ENCODE measurements around the gene RPL37A.
A peak's percentile ranks its signal among the peaks of the same experiment; 100 is the strongest.
"Not testable (repeated sequence)": the region's sequence is repeated elsewhere in the genome, so short reads cannot be mapped to it uniquely, and the experiment has no call there.

RPL37A gene

DNA sequence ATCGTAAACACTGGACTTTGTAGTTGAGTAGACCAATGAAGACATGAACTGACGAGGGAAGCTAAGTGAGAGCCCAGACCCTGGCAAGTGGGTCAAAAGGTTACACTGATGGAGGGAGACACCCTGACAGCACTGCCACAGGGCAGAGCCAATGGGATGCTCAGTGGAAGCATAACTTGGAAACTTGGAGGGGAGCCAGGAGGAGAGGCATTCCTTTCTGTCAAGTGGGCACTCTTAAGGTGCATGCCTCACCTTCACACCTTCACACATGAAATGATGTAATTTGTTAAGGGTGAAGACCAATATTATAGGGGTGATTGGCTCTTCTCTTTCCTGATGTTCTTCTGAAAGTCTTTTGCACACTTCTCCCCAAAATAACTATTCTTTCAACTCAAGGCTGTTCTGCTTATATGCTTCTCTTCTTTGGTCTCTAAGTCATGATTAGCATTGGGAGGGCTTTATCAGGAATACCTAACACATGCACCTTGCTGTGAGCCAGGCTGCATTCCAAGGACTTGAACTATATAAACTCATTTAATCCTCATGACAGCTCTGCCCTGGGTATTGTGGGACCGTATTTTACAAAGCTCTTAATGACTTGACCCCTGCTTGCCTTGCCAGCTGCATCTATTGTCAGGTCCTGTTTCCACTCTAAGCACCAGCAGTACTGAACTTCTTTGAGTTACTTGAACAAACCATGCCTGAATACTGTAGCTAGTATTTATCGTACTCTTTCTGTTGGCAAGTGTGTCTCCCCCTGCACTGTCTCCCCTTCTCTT, 19.0 kb downstream of the RPL37A start:
- no peak for DNase-seq (ENCODE audit: low spot score)

GRCh38 chr2:216518566-216519119, 20.0 kb downstream of the RPL37A start:
- not testable (repeated sequence) for DNase-seq (ENCODE audit: low spot score)

GRCh38 chr2:216519154-216519762, 20.6 kb downstream of the RPL37A start:
- DNase-seq (ENCODE audit: low spot score) = peak; percentile 76

- DNase-seq (ENCODE audit: low spot score) = no peak
Observed at GRCh38 chr2:216520112-216520511, 21.5 kb downstream of the RPL37A start.

DNA sequence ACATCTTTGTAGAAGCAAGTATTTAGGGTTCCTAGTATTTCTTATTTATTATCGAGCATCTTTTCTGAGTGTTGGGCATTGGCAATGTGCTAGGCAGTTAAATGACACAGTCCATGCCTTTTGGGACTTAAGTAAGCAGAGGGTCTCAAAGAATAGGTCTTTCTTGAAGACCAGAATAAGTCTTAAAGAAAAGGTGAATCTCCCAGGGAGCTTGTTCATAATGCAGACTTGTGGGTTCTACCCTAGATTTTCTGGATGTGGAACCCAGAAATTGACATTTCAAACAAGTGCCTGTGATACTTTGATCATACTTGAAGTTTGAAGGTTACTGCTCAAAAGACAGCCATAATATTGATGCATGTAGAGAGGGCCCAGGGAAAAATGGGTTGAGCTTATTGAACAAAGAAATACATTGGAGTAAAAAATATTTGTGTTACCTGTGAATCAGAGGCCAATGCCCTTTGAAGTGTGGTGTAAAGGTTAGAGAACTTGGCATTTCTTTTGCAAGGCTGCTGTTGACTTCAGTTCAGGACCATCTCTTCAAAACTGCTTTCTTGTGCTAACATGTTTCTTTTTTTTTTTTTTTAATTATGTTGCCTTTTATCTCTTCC, 24.4 kb downstream of the RPL37A start:
- no peak for DNase-seq (ENCODE audit: low spot score)

GRCh38 chr2:216525972-216526371, 27.3 kb downstream of the RPL37A start:
- no peak for DNase-seq (ENCODE audit: low spot score)

DNA sequence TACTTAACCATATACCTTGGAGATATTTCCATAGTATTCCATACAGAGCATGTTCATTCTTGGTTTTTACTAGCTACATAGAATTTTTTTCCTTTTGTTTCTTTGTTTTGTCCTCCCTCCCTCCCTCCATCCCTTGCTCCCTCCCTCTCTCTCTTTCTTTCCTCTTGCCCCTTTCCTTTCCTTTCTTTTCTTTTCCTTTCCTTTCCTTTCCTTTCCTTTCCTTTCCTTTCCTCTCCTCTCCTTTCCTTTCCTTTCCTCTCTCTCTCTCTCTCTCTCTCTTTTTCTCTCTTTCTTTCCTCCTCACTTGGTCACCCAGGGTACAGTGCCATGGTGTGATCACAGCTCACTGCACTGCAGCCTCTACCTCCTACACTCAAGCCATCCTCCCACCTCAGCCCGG, 28.3 kb downstream of the RPL37A start:
- DNase-seq (ENCODE audit: low spot score) = no peak

GRCh38 chr2:216527600-216527999, 29.0 kb downstream of the RPL37A start:
- DNase-seq (ENCODE audit: low spot score) = no peak

DNA sequence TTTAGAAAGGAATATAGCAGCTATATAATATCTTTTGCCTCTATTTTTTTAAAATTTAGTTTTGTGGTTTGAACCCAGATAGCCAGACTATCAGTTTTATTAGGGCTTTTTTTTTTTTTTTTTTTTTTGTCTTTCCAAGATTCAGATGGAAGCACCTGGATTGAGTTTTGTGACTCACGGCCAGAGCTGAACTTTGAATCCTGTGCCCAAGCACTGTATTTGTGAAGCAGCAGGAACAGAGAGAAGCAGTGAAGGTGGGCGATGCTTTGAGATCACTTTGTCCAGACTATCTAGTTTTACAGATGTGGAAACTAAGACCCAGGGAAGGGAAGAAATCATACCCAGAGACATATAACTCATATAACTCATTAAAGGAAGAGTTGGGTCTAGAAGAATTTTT, 33.9 kb downstream of the RPL37A start:
- DNase-seq (ENCODE audit: low spot score) = no peak

DNA sequence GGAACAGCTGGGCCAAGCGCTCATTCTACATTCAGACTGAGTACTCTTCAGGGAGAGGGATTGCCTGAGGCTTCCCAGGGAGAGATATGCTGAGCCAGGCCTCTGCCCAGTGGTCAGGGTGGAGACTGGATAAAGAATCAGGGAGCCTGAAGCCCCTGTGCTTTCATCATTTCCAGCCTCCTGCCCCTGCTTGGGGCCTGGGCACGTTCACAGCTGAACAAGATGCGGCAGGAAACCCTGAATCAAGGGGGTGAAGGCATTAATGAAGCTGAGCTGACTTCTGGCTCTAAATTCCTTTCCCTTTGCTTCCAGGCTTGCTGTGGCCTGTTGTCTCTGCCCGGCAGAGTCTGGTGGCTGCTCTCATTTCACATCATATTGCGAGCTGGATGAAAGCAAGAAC, 35.0 kb downstream of the RPL37A start:
- DNase-seq (ENCODE audit: low spot score) = no peak

DNA sequence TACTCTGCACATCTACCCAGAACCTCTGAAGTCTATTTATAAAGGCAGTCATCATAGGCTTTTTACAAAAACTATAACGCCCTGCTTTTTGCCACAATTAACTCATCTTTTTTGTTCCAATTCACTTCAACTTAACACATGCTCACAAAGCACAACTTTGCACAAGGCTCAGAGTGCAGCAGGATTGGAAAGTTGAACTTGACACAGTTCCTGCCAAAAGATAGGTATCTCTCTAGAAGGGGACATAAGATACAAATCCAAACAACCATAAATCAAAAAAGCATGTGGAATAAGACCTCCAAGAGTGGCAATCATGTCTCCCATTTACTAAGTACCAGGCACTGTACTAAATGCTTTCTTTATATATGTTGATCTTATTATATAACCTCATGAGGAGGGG, 36.2 kb downstream of the RPL37A start:
- DNase-seq (ENCODE audit: low spot score) = no peak

DNA sequence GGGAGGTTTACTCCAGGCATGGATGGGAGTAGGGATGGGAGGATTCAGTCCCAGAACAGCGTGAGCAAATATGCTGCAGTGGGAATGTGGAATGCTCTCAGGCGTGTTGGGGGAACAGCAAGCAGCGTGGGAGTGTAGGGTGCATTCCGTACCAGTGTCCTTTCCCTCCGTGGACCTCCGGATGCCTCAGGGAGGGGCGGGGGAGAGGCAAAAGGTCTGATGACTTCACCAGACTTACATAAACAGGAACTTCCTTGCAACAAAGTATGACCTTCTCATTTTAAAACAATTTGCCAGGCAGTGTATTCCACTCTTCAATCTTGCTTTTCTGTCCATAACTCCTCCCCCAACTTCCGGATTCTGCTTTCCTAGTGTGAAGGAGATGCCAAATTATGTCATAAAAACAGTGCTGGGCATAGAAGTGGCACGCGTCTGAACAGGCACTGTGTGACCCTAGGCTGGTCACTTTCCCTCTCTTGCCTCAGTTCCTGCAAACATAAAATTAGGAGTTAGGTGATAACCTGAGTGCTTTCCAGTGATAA, 36.9 kb downstream of the RPL37A start:
- peak; percentile 82 for DNase-seq (ENCODE audit: low spot score)

- DNase-seq (ENCODE audit: low spot score) = peak; percentile 33
Observed at GRCh38 chr2:216536734-216537210, 38.1 kb downstream of the RPL37A start.

- DNase-seq (ENCODE audit: low spot score) = no peak
Observed at GRCh38 chr2:216537366-216537765, 38.7 kb downstream of the RPL37A start.

DNA sequence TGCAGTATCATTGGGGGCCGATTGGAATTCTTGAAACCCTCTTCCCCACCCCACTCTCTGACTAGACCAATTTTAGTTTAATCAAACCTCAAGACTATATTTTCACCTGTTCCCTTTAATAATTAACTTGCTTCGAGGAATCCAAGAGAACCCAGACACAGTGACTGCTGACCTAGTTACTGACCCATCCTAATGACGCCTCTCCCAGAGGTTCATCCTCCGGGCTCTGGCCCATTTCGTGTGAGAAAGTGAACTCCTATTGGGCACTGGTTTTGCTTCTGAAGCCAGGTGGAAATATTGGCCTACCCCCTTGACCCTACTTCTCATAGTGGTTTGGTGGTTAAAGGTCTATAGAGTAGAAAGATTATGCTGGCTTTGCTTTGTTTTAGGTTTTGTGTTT, 39.9 kb downstream of the RPL37A start:
- DNase-seq (ENCODE audit: low spot score) = no peak

- no peak for DNase-seq (ENCODE audit: low spot score)
Observed at GRCh38 chr2:216539120-216539519, 40.5 kb downstream of the RPL37A start.

GRCh38 chr2:216539791-216540241, 41.2 kb downstream of the RPL37A start:
- DNase-seq (ENCODE audit: low spot score) = no peak

- no peak for DNase-seq (ENCODE audit: low spot score)
Observed at GRCh38 chr2:216540920-216541319, 42.3 kb downstream of the RPL37A start.

- DNase-seq (ENCODE audit: low spot score) = no peak
Observed at GRCh38 chr2:216541505-216541904, 42.9 kb downstream of the RPL37A start.

GRCh38 chr2:216545359-216545758, 46.7 kb downstream of the RPL37A start:
- no peak for DNase-seq (ENCODE audit: low spot score)

GRCh38 chr2:216546241-216546640, 47.6 kb downstream of the RPL37A start:
- DNase-seq (ENCODE audit: low spot score) = no peak

- DNase-seq (ENCODE audit: low spot score) = peak; percentile 72
Observed at GRCh38 chr2:216546641-216547403, 48.2 kb downstream of the RPL37A start.
